ENCODE measurements around the gene OR52M1. TPM values are rescaled to one million over a fixed set of nuclear protein-coding genes. Genes with fewer than 3 reads are reported as not detected.

The OR52M1 gene
- polyA plus RNA-seq, 2 of the 4 experiments (the other 2 are of a cell fraction) = not detected

GRCh38 chr11:4578624-4579023 is 33.6 kb downstream of the OR52M1 start:
- no peaks in the 10 kb centered on the region for H3K4me1 ChIP-seq
- H3K4me2 ChIP-seq = no peak overlapping the region
- POLR2A ChIA-PET = no interaction called here
- H3K9me3 ChIP-seq = no peaks in the 10 kb centered on the region
- H3K4me3 ChIP-seq = no peak overlapping the region
- no peak for DNase-seq (ENCODE audit: low read depth in 1 of 2, low spot score in 1 of 2)
- no peak overlapping the region for H3K27ac ChIP-seq
- FAIRE-seq = no peak
- TF ChIP-seq ZFP36 (IDR thresholded peaks at IDR 0.05; ENCODE audit: borderline replicate concordance, partially characterized antibody) (no peak), ESRRA (IDR thresholded peaks at IDR 0.05; ENCODE audit: borderline replicate concordance, low read length) (no peak), PHF8 (IDR thresholded peaks at IDR 0.05; ENCODE audit: borderline replicate concordance, low read depth) (no peak), MAFK (IDR thresholded peaks at IDR 0.05; ENCODE audit: partially characterized antibody) (peak; percentile 80)
- no peak for ATAC-seq
- CTCF ChIA-PET = interaction anchor here (1.0 to 1.5 kb wide), 2 partner anchors 48 to 391 kb away, joined by 3 to 5 read pairs; no protein-coding TSS in a partner anchor
- 55% methylated on average over 6 of the region's 6 CpGs for WGBS (ENCODE audit: missing lambda C conversion rate)

DNA sequence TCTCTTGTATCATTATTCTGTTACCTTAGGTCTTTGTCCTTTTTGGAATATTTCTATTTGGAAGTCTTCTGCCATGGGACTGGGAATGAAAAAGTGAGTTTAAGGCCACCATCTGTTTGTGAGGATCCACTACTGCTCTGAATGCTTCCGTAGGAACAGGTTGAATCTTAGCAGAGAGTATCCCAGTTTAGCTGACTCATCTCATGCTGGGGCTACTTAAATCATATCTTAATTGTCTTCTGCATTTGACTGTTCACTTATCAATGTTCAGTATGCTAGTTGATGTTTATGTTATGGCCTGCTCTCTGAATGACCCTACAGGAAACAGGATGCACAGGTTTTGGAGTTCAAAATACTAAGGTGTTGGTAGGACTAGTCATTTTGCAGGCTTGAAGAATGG is 35.1 kb downstream of the OR52M1 start:
- DNase-seq (ENCODE audit: low read depth in 1 of 2, low spot score in 1 of 2) (no peak), FAIRE-seq (no peak), ATAC-seq (no peak)
- H3K4me1 ChIP-seq = no peaks in the 10 kb centered on the region
- 11% methylated on average over 1 of the region's 1 CpG for WGBS (ENCODE audit: missing lambda C conversion rate)
- CTCF ChIA-PET = interaction anchor here (1.2 kb wide), 1 partner anchor 22 kb away, joined by 3 read pairs; no protein-coding TSS in a partner anchor
- H3K9me3 ChIP-seq = no peaks in the 10 kb centered on the region
- no peak for TF ChIP-seq BHLHE40 (IDR thresholded peaks at IDR 0.05; ENCODE audit: low read depth, low read length)
- TF ChIP-seq NPAS2 (CRISPR knock-in tag; IDR thresholded peaks at IDR 0.05; ENCODE audit: borderline replicate concordance) = no peak
- no peak for TF ChIP-seq RFX5 (IDR thresholded peaks at IDR 0.05)
- TF ChIP-seq KDM1A (IDR thresholded peaks at IDR 0.05; ENCODE audit: low read depth) = no peak
- TF ChIP-seq SMC3 (IDR thresholded peaks at IDR 0.05) = no peak
- TF ChIP-seq POLR2A (IDR thresholded peaks at IDR 0.05; ENCODE audit: low read length) = no peak
- TF ChIP-seq CEBPB (IDR thresholded peaks at IDR 0.05) = no peak
- TF ChIP-seq, protein P1, sequence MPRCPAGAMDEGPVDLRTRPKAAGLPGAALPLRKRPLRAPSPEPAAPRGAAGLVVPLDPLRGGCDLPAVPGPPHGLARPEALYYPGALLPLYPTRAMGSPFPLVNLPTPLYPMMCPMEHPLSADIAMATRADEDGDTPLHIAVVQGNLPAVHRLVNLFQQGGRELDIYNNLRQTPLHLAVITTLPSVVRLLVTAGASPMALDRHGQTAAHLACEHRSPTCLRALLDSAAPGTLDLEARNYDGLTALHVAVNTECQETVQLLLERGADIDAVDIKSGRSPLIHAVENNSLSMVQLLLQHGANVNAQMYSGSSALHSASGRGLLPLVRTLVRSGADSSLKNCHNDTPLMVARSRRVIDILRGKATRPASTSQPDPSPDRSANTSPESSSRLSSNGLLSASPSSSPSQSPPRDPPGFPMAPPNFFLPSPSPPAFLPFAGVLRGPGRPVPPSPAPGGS (IDR thresholded peaks at IDR 0.05) = no peak
- TF ChIP-seq JUN (IDR thresholded peaks at IDR 0.05) = no peak
- no peak for TF ChIP-seq E2F6 (IDR thresholded peaks at IDR 0.05; ENCODE audit: borderline replicate concordance, low read depth)
- no peak for TF ChIP-seq NFE2L2 (conservative IDR thresholded peaks at IDR 0.05; ENCODE audit: low read length)
- no peak for TF ChIP-seq HDAC2 (IDR thresholded peaks at IDR 0.05)
- no peak for TF ChIP-seq EHF (CRISPR knock-in tag; IDR thresholded peaks at IDR 0.05)
- TF ChIP-seq CHD4 (IDR thresholded peaks at IDR 0.05; ENCODE audit: borderline replicate concordance) = no peak
- TF ChIP-seq HOXA7 (CRISPR knock-in tag; IDR thresholded peaks at IDR 0.05) = no peak
- TF ChIP-seq CBX8 (IDR thresholded peaks at IDR 0.05) = no peak
- TF ChIP-seq MAZ (IDR thresholded peaks at IDR 0.05; ENCODE audit: borderline replicate concordance, low read depth, low read length) = no peak
- TF ChIP-seq HOXB13 (CRISPR knock-in tag; IDR thresholded peaks at IDR 0.05; ENCODE audit: low read depth) = no peak
- TF ChIP-seq, protein P2, sequence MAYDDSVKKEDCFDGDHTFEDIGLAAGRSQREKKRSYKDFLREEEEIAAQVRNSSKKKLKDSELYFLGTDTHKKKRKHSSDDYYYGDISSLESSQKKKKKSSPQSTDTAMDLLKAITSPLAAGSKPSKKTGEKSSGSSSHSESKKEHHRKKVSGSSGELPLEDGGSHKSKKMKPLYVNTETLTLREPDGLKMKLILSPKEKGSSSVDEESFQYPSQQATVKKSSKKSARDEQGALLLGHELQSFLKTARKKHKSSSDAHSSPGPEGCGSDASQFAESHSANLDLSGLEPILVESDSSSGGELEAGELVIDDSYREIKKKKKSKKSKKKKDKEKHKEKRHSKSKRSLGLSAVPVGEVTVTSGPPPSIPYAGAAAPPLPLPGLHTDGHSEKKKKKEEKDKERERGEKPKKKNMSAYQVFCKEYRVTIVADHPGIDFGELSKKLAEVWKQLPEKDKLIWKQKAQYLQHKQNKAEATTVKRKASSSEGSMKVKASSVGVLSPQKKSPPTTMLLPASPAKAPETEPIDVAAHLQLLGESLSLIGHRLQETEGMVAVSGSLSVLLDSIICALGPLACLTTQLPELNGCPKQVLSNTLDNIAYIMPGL (CRISPR knock-in tag; IDR thresholded peaks at IDR 0.05; ENCODE audit: borderline replicate concordance) = no peak
- no peak for TF ChIP-seq HEYL (CRISPR knock-in tag; IDR thresholded peaks at IDR 0.05)
- no peak overlapping the region for H3K27ac ChIP-seq
- no peak overlapping the region for H3K4me2 ChIP-seq
- POLR2A ChIA-PET = no interaction called here
- no peak overlapping the region for H3K4me3 ChIP-seq

DNA sequence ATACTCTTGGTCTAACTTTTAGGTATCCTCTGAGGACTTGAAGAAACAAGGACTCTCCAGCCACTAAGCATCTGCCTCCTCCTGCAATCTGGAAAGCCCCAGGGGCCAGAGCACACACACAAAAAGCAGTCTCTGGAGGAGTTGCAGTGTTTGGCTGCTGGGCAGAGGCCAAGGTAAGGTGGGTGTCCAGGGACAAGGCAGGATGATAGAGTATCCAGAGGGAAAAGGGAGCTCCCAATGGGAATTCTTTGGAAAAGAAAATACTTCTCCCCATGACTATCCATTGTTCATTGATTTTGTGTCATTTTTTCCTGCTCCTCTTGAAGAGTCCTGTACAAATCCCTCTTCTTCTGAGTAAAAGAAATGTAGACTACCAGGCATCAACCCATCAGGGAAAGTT is 36.5 kb downstream of the OR52M1 start, which contains the start of gene OR52I2:
TSS of gene OR52I2 (plus strand) at position 301 of the 400 bp plus-strand sequence.
- FAIRE-seq = no peak
- TF ChIP-seq MAFK (IDR thresholded peaks at IDR 0.05; ENCODE audit: partially characterized antibody) = no peak
- TF ChIP-seq HEYL (CRISPR knock-in tag; IDR thresholded peaks at IDR 0.05) = no peak
- TF ChIP-seq TP53 (CRISPR knock-in tag; IDR thresholded peaks at IDR 0.05) = no peak
- TF ChIP-seq CEBPB (IDR thresholded peaks at IDR 0.05) = no peak
- no peak for TF ChIP-seq RARB (CRISPR knock-in tag; IDR thresholded peaks at IDR 0.05)
- TF ChIP-seq BHLHE40 (IDR thresholded peaks at IDR 0.05; ENCODE audit: low read depth, low read length) = no peak
- no peak for TF ChIP-seq NPAS2 (CRISPR knock-in tag; IDR thresholded peaks at IDR 0.05; ENCODE audit: borderline replicate concordance)
- TF ChIP-seq, protein P3, sequence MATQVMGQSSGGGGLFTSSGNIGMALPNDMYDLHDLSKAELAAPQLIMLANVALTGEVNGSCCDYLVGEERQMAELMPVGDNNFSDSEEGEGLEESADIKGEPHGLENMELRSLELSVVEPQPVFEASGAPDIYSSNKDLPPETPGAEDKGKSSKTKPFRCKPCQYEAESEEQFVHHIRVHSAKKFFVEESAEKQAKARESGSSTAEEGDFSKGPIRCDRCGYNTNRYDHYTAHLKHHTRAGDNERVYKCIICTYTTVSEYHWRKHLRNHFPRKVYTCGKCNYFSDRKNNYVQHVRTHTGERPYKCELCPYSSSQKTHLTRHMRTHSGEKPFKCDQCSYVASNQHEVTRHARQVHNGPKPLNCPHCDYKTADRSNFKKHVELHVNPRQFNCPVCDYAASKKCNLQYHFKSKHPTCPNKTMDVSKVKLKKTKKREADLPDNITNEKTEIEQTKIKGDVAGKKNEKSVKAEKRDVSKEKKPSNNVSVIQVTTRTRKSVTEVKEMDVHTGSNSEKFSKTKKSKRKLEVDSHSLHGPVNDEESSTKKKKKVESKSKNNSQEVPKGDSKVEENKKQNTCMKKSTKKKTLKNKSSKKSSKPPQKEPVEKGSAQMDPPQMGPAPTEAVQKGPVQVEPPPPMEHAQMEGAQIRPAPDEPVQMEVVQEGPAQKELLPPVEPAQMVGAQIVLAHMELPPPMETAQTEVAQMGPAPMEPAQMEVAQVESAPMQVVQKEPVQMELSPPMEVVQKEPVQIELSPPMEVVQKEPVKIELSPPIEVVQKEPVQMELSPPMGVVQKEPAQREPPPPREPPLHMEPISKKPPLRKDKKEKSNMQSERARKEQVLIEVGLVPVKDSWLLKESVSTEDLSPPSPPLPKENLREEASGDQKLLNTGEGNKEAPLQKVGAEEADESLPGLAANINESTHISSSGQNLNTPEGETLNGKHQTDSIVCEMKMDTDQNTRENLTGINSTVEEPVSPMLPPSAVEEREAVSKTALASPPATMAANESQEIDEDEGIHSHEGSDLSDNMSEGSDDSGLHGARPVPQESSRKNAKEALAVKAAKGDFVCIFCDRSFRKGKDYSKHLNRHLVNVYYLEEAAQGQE (IDR thresholded peaks at IDR 0.05) = no peak
- no peak for TF ChIP-seq CHD4 (IDR thresholded peaks at IDR 0.05; ENCODE audit: borderline replicate concordance)
- TF ChIP-seq CHD2 (IDR thresholded peaks at IDR 0.05; ENCODE audit: low read length, partially characterized antibody) = no peak
- TF ChIP-seq HOXB13 (CRISPR knock-in tag; IDR thresholded peaks at IDR 0.05; ENCODE audit: low read depth) = no peak
- POLR2A ChIA-PET = no interaction called here

More for the DNA sequence above, 36.5 kb downstream of the OR52M1 start, which contains the start of gene OR52I2:
- CTCF ChIA-PET = interaction anchor here (0.6 kb wide), 1 partner anchor 17 kb away, joined by 3 read pairs; no protein-coding TSS in a partner anchor
- Histone ChIP-seq H3K9me3 (no peaks in the 10 kb centered on the region), H3K4me2 (no peak within 1 kb of the TSS), H3K27ac (no peak within 1 kb of the TSS), H3K4me1 (no peaks in the 10 kb centered on the region), H3K4me3 (no peak within 1 kb of the TSS)
- DNase-seq (ENCODE audit: low read depth in 1 of 2, low spot score in 1 of 2) (no peak), ATAC-seq (no peak)
